MM.1S (cell line): Measurements from ENCODE around the gene SFMBT2.

Experiments used
- EZH2 ChIP-seq: fragments of 300-600 bp; sonication (generic); optimal IDR thresholded peaks from 2 replicates; pipeline ENCODE3; 2017; ENCODE audit warnings: low read depth, mild to moderate bottlenecking, antibody characterized with exemption, low read length, mixed read lengths
- TF ChIP-seq, protein P1 (sequence below): fragments of 300-600 bp; sonication (generic); IDR thresholded peaks from 2 replicates; pipeline ENCODE4 v1.5.1; 2016; ENCODE audit warnings: antibody characterized with exemption, low read length, mixed read lengths

- TF ChIP-seq, protein P1, sequence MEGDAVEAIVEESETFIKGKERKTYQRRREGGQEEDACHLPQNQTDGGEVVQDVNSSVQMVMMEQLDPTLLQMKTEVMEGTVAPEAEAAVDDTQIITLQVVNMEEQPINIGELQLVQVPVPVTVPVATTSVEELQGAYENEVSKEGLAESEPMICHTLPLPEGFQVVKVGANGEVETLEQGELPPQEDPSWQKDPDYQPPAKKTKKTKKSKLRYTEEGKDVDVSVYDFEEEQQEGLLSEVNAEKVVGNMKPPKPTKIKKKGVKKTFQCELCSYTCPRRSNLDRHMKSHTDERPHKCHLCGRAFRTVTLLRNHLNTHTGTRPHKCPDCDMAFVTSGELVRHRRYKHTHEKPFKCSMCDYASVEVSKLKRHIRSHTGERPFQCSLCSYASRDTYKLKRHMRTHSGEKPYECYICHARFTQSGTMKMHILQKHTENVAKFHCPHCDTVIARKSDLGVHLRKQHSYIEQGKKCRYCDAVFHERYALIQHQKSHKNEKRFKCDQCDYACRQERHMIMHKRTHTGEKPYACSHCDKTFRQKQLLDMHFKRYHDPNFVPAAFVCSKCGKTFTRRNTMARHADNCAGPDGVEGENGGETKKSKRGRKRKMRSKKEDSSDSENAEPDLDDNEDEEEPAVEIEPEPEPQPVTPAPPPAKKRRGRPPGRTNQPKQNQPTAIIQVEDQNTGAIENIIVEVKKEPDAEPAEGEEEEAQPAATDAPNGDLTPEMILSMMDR, result no peak
- no peak for TF ChIP-seq EZH2
These were observed 90.8 kb downstream of the SFMBT2 start for GRCh38 chr10:7320072-7320471.
